Cardiac fibroblast (primary cell): ENCODE data around the gene AMFR.
A peak's percentile ranks its signal among the peaks of the same experiment; 100 is the strongest.

ENCODE experiments used
- DNase-seq, 2 donors: peaks; one replicate each; pipeline versions ENCODE4 v3.0.0 to v3.0.0-alpha.2; 2010; ENCODE audit warnings: low read depth in 2 of 2
- H3K4me3 ChIP-seq, 2 donors: replicated peaks in 1 of 2; 1 replicate in 1 of 2; 2 replicates in 1 of 2; pipeline ENCODE4 v1.5.1; 2011; ENCODE audit warnings: low read depth in 2 of 2, low read length in 2 of 2, mild to moderate bottlenecking in 2 of 2, moderate library complexity in 1 of 2
- CTCF ChIP-seq: IDR thresholded peaks from one replicate; pipeline ENCODE4 v1.5.1; 2011; ENCODE audit warnings: low read depth, mild to moderate bottlenecking, low read length, inconsistent platforms

The AMFR gene

GRCh38 chr16:56462064-56462796 lies 36.9 kb upstream of the AMFR start:
- no peak for DNase-seq
- H3K4me3 ChIP-seq, result no peak overlapping the region
- no peak for TF ChIP-seq CTCF

- no peak for TF ChIP-seq CTCF
- DNase-seq, result peak in 1 of 2 donors; percentile 9
- no peak overlapping the region for H3K4me3 ChIP-seq
Measured at GRCh38 chr16:56460101-56460500, 34.8 kb upstream of the AMFR start.

- no peak overlapping the region for H3K4me3 ChIP-seq
- no peak for TF ChIP-seq CTCF
- DNase-seq, result no peak
Measured at GRCh38 chr16:56457927-56458470, 32.7 kb upstream of the AMFR start.

- peak overlapping the region; percentile 92 to 95 for H3K4me3 ChIP-seq
- DNase-seq, result peak; percentile 24 to 60
- TF ChIP-seq CTCF, result no peak
Measured at GRCh38 chr16:56451753-56452689, 26.7 kb upstream of the AMFR start.

GRCh38 chr16:56450986-56451752 lies 25.8 kb upstream of the AMFR start, which contains the start of the genes NUDT21 and OGFOD1:
NUDT21 (minus strand) TSS chr16:56451332; CDS start chr16:56451202, 130 bp downstream.
OGFOD1 (plus strand) TSS chr16:56451554; CDS start chr16:56451613, 59 bp downstream.
- peak within 1 kb of the TSS; percentile 92 to 95 for H3K4me3 ChIP-seq
- peak; percentile 98 for DNase-seq
- TF ChIP-seq CTCF, result no peak
